Esophagus squamous epithelium (tissue), 5 donors: Measurements from ENCODE around the gene FKBP1B. TPM values are rescaled to one million over a fixed set of nuclear protein-coding genes. Genes with fewer than 3 reads are reported as not detected.

Source experiments
- DNase-seq: peaks from one replicate; lab custom pipeline; 2025; lab: John Stamatoyannopoulos, UW
- H3K27ac ChIP-seq, 4 donors: fragments of 200-600 bp; sonication (generic); one replicate each; pipeline ENCODE4 v1.5.1; 2016 to 2019; ENCODE audit warnings: mild to moderate bottlenecking in 1 of 4
- H3K27me3 ChIP-seq, 4 donors: fragments of 200-600 bp; sonication (generic); 1 replicate in 3 of 4; 2 replicates in 1 of 4; pipeline versions ENCODE4 v1.5.1 to v1.6.0; 2017 to 2021; ENCODE audit warnings: antibody characterized with exemption in 1 of 4
- H3K36me3 ChIP-seq, 3 donors: fragments of 200-600 bp; sonication (generic); one replicate each; pipeline ENCODE4 v1.5.1; 2016 to 2019
- H3K4me1 ChIP-seq, 3 donors: fragments of 200-600 bp; sonication (generic); one replicate each; pipeline ENCODE4 v1.5.1; 2017 to 2019
- H3K4me3 ChIP-seq, 4 donors: fragments of 200-600 bp; sonication (generic); 1 replicate in 3 of 4; 2 replicates in 1 of 4; pipeline ENCODE4 v1.5.1; 2016 to 2019; ENCODE audit warnings: mild to moderate bottlenecking in 2 of 4, moderate library complexity in 1 of 4
- H3K9me3 ChIP-seq, 3 donors: fragments of 200-600 bp; sonication (generic); one replicate each; pipeline ENCODE4 v1.5.1; 2016 to 2019
- CTCF ChIP-seq, 6 experiments: fragments of 450-650 bp in 4 of 6; fragments of 200-600 bp in 2 of 6; sonication (generic) in 2 of 6; IDR thresholded peaks; one replicate each; pipeline ENCODE4 v1.5.1; 2016 to 2019; ENCODE audit warnings: antibody characterized with exemption in 6 of 6, mild to moderate bottlenecking in 4 of 6, moderate library complexity in 4 of 6
- POLR2A ChIP-seq, 4 donors: fragments of 450-650 bp; IDR thresholded peaks; one replicate each; pipeline ENCODE4 v1.6.1; 2017; ENCODE audit warnings: antibody characterized with exemption in 4 of 4, mild to moderate bottlenecking in 4 of 4, moderate library complexity in 3 of 4
- WGBS, 2 donors: methylation state at CpG; one replicate each; pipeline ENCODE4 v1.1.5; 2018; 5-methylcytosine and 5-hydroxymethylcytosine counted together
- intact Hi-C: fragments of 100-400 bp; cut with DNase I; formaldehyde crosslinking; loops from one replicate; pipeline ENCODE4 v1.15.0; 2022
- total RNA-seq, 4 donors: library from RNA; depleted of rRNA; stranded (reverse); fragments of >200 nt; gene quantifications; one replicate each; pipeline ENCODE4 v1.1.0, GENCODE V29; 2016
- donor health status: DM: yes; HTN: yes; CAD: no.

FKBP1B gene
- total RNA-seq = 10 to 100 TPM in 1 of 4 donors, 1 to 10 TPM in 3; 4.5 to 12.1 (median 8.3) TPM

GRCh38 chr2:24049485-24050021 lies at the start of gene FKBP1B:
Gene FKBP1B (plus strand): TSS chr2:24049741. CDS start chr2:24049850, 109 bp downstream.
- H3K27ac ChIP-seq = peak within 1 kb of the TSS; percentile 59 to 79 (median 68)
- no peak for DNase-seq
- peaks cover 8 to 52% (median 11%) of the 10 kb centered on the region in 3 donors for H3K4me1 ChIP-seq
- WGBS, 2 donors = 0% methylated on average over 10 to 16 of the region's 52 CpGs
- intact Hi-C loops = no loop called here
- peak within 1 kb of the TSS; percentile 69 to 83 (median 75) for H3K4me3 ChIP-seq
- H3K9me3 ChIP-seq = no peaks in the 10 kb centered on the region
- no peak for TF ChIP-seq CTCF (IDR thresholded peaks at IDR 0.05)
- peak in 1 of 4 donors; percentile 45 for TF ChIP-seq POLR2A (IDR thresholded peaks at IDR 0.05)
- no peaks in the 10 kb centered on the region for H3K36me3 ChIP-seq
- no peaks in the 10 kb centered on the region for H3K27me3 ChIP-seq

GRCh38 chr2:24007693-24008092 lies 41.8 kb upstream of the FKBP1B start:
- no peaks in the 10 kb centered on the region for H3K9me3 ChIP-seq
- H3K4me1 ChIP-seq = peaks cover 12 to 20% (median 13%) of the 10 kb centered on the region in 3 donors
- intact Hi-C loops = no loop called here
- no peak overlapping the region for H3K27ac ChIP-seq
- H3K4me3 ChIP-seq = no peak overlapping the region
- H3K27me3 ChIP-seq = peaks cover 0 to 31% (median 10%) of the 10 kb centered on the region in 4 donors
- no peak for TF ChIP-seq POLR2A (IDR thresholded peaks at IDR 0.05)
- TF ChIP-seq CTCF (IDR thresholded peaks at IDR 0.05) = no peak
- no peaks in the 10 kb centered on the region for H3K36me3 ChIP-seq
- no peak for DNase-seq

GRCh38 chr2:24008672-24009366 lies 40.7 kb upstream of the FKBP1B start:
- no peaks in the 10 kb centered on the region for H3K36me3 ChIP-seq
- peaks cover 12 to 20% (median 13%) of the 10 kb centered on the region in 3 donors for H3K4me1 ChIP-seq
- no peak overlapping the region for H3K4me3 ChIP-seq
- H3K27me3 ChIP-seq = peaks cover 0 to 31% (median 10%) of the 10 kb centered on the region in 4 donors
- no peak overlapping the region for H3K27ac ChIP-seq
- WGBS, 2 donors = 80 to 85% methylated on average over 13 of the region's 13 CpGs
- TF ChIP-seq CTCF (IDR thresholded peaks at IDR 0.05) (no peak), POLR2A (IDR thresholded peaks at IDR 0.05) (no peak)
- no peaks in the 10 kb centered on the region for H3K9me3 ChIP-seq
- DNase-seq = no peak
- intact Hi-C loops = no loop called here

GRCh38 chr2:24009367-24009679 lies 40.2 kb upstream of the FKBP1B start:
- intact Hi-C loops = no loop called here
- whole genome bisulfite sequencing, 2 donors = 72 to 84% methylated on average over 9 of the region's 9 CpGs
- TF ChIP-seq CTCF (IDR thresholded peaks at IDR 0.05) (no peak), POLR2A (IDR thresholded peaks at IDR 0.05) (no peak)

More at GRCh38 chr2:24009367-24009679, 40.2 kb upstream of the FKBP1B start:
- peaks cover 0 to 31% (median 10%) of the 10 kb centered on the region in 4 donors for H3K27me3 ChIP-seq
- peaks cover 12 to 20% (median 13%) of the 10 kb centered on the region in 3 donors for H3K4me1 ChIP-seq
- no peaks in the 10 kb centered on the region for H3K36me3 ChIP-seq
- no peak for DNase-seq
- peak overlapping the region in 3 of 4 donors; percentile 35 to 67 (median 49) for H3K4me3 ChIP-seq
- no peaks in the 10 kb centered on the region for H3K9me3 ChIP-seq
- no peak overlapping the region for H3K27ac ChIP-seq
